HCT116 (cell line): ENCODE results near the gene ANKRD29.

Experiments
- CEBPB ChIP-seq: IDR thresholded peaks from 2 replicates; pipeline ENCODE4 v1.6.1; 2012; ENCODE audit warnings: low read depth
- CTCF ChIP-seq, 3 experiments: fragments of 200-600 bp in 1 of 3; sonication (generic) in 1 of 3; IDR thresholded peaks in 2 of 3; conservative IDR thresholded peaks in 1 of 3; 2 replicates each; pipeline ENCODE4 v1.5.1; 2012 to 2017; ENCODE audit warnings: low read depth in 2 of 3, low read length in 2 of 3, antibody characterized with exemption in 1 of 3, borderline replicate concordance in 1 of 3, control low read depth in 1 of 3, mild to moderate bottlenecking in 1 of 3, mixed read lengths in 1 of 3, mixed run types in 1 of 3, moderate library complexity in 1 of 3; ENCODE audit not compliant: insufficient read depth in 1 of 3
- EGR1 ChIP-seq: IDR thresholded peaks from 2 replicates; pipeline ENCODE4 v1.6.1; 2012; ENCODE audit warnings: low read depth
- EZH2 ChIP-seq: fragments of 200-600 bp; sonication (generic); IDR thresholded peaks from 2 replicates; pipeline ENCODE4 v1.6.1; 2017; ENCODE audit warnings: antibody characterized with exemption, mixed run types
- FOSL1 ChIP-seq: IDR thresholded peaks from 2 replicates; pipeline ENCODE4 v1.6.1; 2012; ENCODE audit warnings: low read depth
- POLR2A ChIP-seq: IDR thresholded peaks from 2 replicates; pipeline ENCODE4 v1.7.0; 2011; ENCODE audit warnings: borderline replicate concordance; ENCODE audit not compliant: insufficient read depth, insufficient read length; ENCODE audit errors: extremely low read depth
- POLR2AphosphoS5 ChIP-seq: IDR thresholded peaks from 2 replicates; pipeline ENCODE4 v1.6.1; 2011; ENCODE audit warnings: mild to moderate bottlenecking, low read depth, low read length, moderate library complexity
- RAD21 ChIP-seq: IDR thresholded peaks from 2 replicates; pipeline ENCODE4 v1.6.1; 2012; ENCODE audit warnings: low read depth, mild to moderate bottlenecking
- REST ChIP-seq: IDR thresholded peaks from 2 replicates; pipeline ENCODE4 v1.6.1; 2012; ENCODE audit warnings: low read depth
- SP1 ChIP-seq: IDR thresholded peaks from 2 replicates; pipeline ENCODE4 v1.6.1; 2012; ENCODE audit warnings: low read depth
- ZFX ChIP-seq: fragments of 450-650 bp; IDR thresholded peaks from 2 replicates; pipeline ENCODE4 v1.6.1; 2017
- TF ChIP-seq, protein P1 (sequence below): IDR thresholded peaks from 2 replicates; pipeline ENCODE4 v1.6.1; 2012
- TF ChIP-seq, protein P2 (sequence below): IDR thresholded peaks from 2 replicates; pipeline ENCODE4 v1.6.1; 2011; ENCODE audit warnings: mild to moderate bottlenecking, low read length, moderate library complexity; ENCODE audit not compliant: insufficient replicate concordance; ENCODE audit errors: extremely low read depth

GRCh38 chr18:23574611-23575308 is 88.0 kb downstream of the ANKRD29 start:
- TF ChIP-seq CTCF (IDR thresholded peaks at IDR 0.05 in 2 of 3, conservative IDR thresholded peaks at IDR 0.05 in 1 of 3; ENCODE audit: borderline replicate concordance in 1 of 3, insufficient read depth in 1 of 3, low read depth in 2 of 3, low read length in 2 of 3) (no peak), EZH2 (no peak), FOSL1 (no peak), EGR1 (no peak), REST (no peak), POLR2A (no peak), CEBPB (no peak), ZFX (no peak), RAD21 (no peak), POLR2AphosphoS5 (no peak), SP1 (no peak)
- TF ChIP-seq, protein P1, sequence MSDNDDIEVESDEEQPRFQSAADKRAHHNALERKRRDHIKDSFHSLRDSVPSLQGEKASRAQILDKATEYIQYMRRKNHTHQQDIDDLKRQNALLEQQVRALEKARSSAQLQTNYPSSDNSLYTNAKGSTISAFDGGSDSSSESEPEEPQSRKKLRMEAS: no peak
- TF ChIP-seq, protein P2, sequence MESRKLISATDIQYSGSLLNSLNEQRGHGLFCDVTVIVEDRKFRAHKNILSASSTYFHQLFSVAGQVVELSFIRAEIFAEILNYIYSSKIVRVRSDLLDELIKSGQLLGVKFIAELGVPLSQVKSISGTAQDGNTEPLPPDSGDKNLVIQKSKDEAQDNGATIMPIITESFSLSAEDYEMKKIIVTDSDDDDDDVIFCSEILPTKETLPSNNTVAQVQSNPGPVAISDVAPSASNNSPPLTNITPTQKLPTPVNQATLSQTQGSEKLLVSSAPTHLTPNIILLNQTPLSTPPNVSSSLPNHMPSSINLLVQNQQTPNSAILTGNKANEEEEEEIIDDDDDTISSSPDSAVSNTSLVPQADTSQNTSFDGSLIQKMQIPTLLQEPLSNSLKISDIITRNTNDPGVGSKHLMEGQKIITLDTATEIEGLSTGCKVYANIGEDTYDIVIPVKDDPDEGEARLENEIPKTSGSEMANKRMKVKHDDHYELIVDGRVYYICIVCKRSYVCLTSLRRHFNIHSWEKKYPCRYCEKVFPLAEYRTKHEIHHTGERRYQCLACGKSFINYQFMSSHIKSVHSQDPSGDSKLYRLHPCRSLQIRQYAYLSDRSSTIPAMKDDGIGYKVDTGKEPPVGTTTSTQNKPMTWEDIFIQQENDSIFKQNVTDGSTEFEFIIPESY: no peak
